Neural progenitor cell (in vitro differentiated cells): Measurements from ENCODE around the gene CRELD1. TPM values are rescaled to one million over a fixed set of nuclear protein-coding genes. Genes with fewer than 3 reads are reported as not detected.
"Not testable (repeated sequence)": the region's sequence is repeated elsewhere in the genome, so short reads cannot be mapped to it uniquely, and the experiment has no call there.

Experiments
- DNase-seq: peaks from one replicate; pipeline ENCODE4 v3.0.0-alpha.2; 2016; ENCODE audit warnings: low spot score
- H2AFZ ChIP-seq: fragments of 200-600 bp; sonication (generic); replicated peaks from 2 replicates; pipeline ENCODE4 v1.6.1; 2016; ENCODE audit warnings: antibody characterized with exemption
- H3F3A ChIP-seq: fragments of 200-600 bp; sonication (generic); 2 replicates; pipeline ENCODE4 v1.6.1; 2016; ENCODE audit warnings: antibody characterized with exemption, low read depth
- H3K27ac ChIP-seq: fragments of 200-600 bp; sonication (generic); 2 replicates; pipeline ENCODE4 v1.5.1; 2016; ENCODE audit warnings: mild to moderate bottlenecking
- H3K27me3 ChIP-seq: fragments of 200-600 bp; sonication (generic); 2 replicates; pipeline ENCODE4 v1.6.1; 2016; ENCODE audit warnings: mild to moderate bottlenecking, moderate library complexity
- H3K36me3 ChIP-seq: fragments of 200-600 bp; sonication (generic); 2 replicates; pipeline ENCODE4 v1.5.1; 2016
- H3K4me1 ChIP-seq: fragments of 200-600 bp; sonication (generic); 2 replicates; pipeline ENCODE4 v1.6.1; 2016; ENCODE audit warnings: mixed run types
- H3K4me2 ChIP-seq: fragments of 200-600 bp; sonication (generic); 2 replicates; pipeline ENCODE4 v1.6.1; 2016
- H3K4me3 ChIP-seq: fragments of 200-600 bp; sonication (generic); 2 replicates; pipeline ENCODE4 v1.5.1; 2016
- H3K79me2 ChIP-seq: fragments of 200-600 bp; sonication (generic); 2 replicates; pipeline ENCODE4 v1.6.1; 2016; ENCODE audit warnings: low read depth
- H3K9ac ChIP-seq: fragments of 200-600 bp; sonication (generic); 2 replicates; pipeline ENCODE4 v1.6.1; 2016
- H3K9me3 ChIP-seq: fragments of 200-600 bp; sonication (generic); 2 replicates; pipeline ENCODE4 v1.5.1; 2016; ENCODE audit warnings: low read depth
- H4K20me1 ChIP-seq: fragments of 200-600 bp; sonication (generic); 2 replicates; pipeline ENCODE4 v1.6.1; 2016; ENCODE audit warnings: low read depth
- H3K27ac Mint-ChIP-seq: 3 replicates; pipeline ENCODE4 v1.8.0; 2021; ENCODE audit warnings: mixed read lengths
- H3K27me3 Mint-ChIP-seq: 2 replicates; pipeline ENCODE4 v1.8.0; 2022; ENCODE audit warnings: low read depth, mild to moderate bottlenecking, inconsistent platforms, moderate library complexity, mixed read lengths; ENCODE audit not compliant: insufficient read depth
- H3K36me3 Mint-ChIP-seq: 3 replicates; pipeline ENCODE4 v1.8.0; 2021; ENCODE audit warnings: mixed read lengths
- H3K4me1 Mint-ChIP-seq: 3 replicates; pipeline ENCODE4 v1.8.0; 2021; ENCODE audit warnings: mixed read lengths
- H3K4me3 Mint-ChIP-seq: 3 replicates; pipeline ENCODE4 v1.8.0; 2021; ENCODE audit warnings: mild to moderate bottlenecking, moderate library complexity, mixed read lengths
- H3K9me3 Mint-ChIP-seq: 3 replicates; pipeline ENCODE4 v1.8.0; 2020; ENCODE audit warnings: mixed read lengths
- CTCF ChIP-seq: fragments of 200-600 bp; sonication (generic); IDR thresholded peaks from 2 replicates; pipeline ENCODE4 v1.5.1; 2017; ENCODE audit warnings: antibody characterized with exemption, mild to moderate bottlenecking
- EZH2 ChIP-seq: fragments of 200-600 bp; sonication (generic); IDR thresholded peaks from 2 replicates; pipeline ENCODE4 v1.6.1; 2017; ENCODE audit warnings: antibody characterized with exemption, mild to moderate bottlenecking, moderate library complexity
- EZH2phosphoT487 ChIP-seq: fragments of 200-600 bp; sonication (generic); IDR thresholded peaks from 2 replicates; pipeline ENCODE4 v1.6.1; 2017; ENCODE audit warnings: antibody characterized with exemption
- total RNA-seq: library from RNA; depleted of rRNA; stranded (reverse); fragments of >200 nt; gene quantifications from 2 replicates; pipeline ENCODE4 v1.2.3, GENCODE V29; 2015; ENCODE audit warnings: low replicate concordance

Gene CRELD1
- total RNA-seq, 1 donor from 2014 or later = 14.1 TPM

GRCh38 chr3:9890249-9891071 lies 43.2 kb upstream of the CRELD1 start, which contains the start of gene JAGN1:
TSS of gene JAGN1 (plus strand) at chr3:9890610. CDS start at chr3:9890723, 113 bp downstream.
- Histone ChIP-seq H3K4me2 (peak within 1 kb of the TSS; percentile 82), H3K9ac (peak within 1 kb of the TSS; percentile 97), H3K27ac (no peak within 1 kb of the TSS), H2AFZ (peak within 1 kb of the TSS; percentile 92), H3K4me1 (peaks cover 7% of the 10 kb centered on the region), H3K79me2 (peaks cover 38% of the 10 kb centered on the region), H3K4me3 (peak within 1 kb of the TSS; percentile 96), H4K20me1 (peaks cover 19% of the 10 kb centered on the region), H3K27me3 (no peaks in the 10 kb centered on the region), H3K36me3 (no peaks in the 10 kb centered on the region), H3F3A (peaks cover 8% of the 10 kb centered on the region), H3K9me3 (no peaks in the 10 kb centered on the region)
- peaks cover 25% of the 10 kb centered on the region for H3K36me3 Mint-ChIP-seq
- TF ChIP-seq CTCF (no peak), EZH2phosphoT487 (no peak), EZH2 (no peak)
- peaks cover 15% of the 10 kb centered on the region for H3K4me1 Mint-ChIP-seq
- H3K4me3 Mint-ChIP-seq = peak within 1 kb of the TSS; percentile 98
- peaks cover 7% of the 10 kb centered on the region for H3K27me3 Mint-ChIP-seq
- DNase-seq = peak; percentile 94
- H3K27ac Mint-ChIP-seq = peak within 1 kb of the TSS; percentile 91
- no peaks in the 10 kb centered on the region for H3K9me3 Mint-ChIP-seq

- H3K4me3 ChIP-seq = peak overlapping the region; percentile 96
- peak overlapping the region; percentile 97 for H3K9ac ChIP-seq
- DNase-seq = no peak
- Mint-ChIP-seq H3K4me3 (peak overlapping the region; percentile 98), H3K27me3 (peaks cover 4% of the 10 kb centered on the region), H3K36me3 (peaks cover 25% of the 10 kb centered on the region), H3K27ac (no peak overlapping the region), H3K9me3 (no peaks in the 10 kb centered on the region), H3K4me1 (peaks cover 15% of the 10 kb centered on the region)
- no peak overlapping the region for H3K27ac ChIP-seq
- TF ChIP-seq CTCF = no peak
- no peak for TF ChIP-seq EZH2
- TF ChIP-seq EZH2phosphoT487 = no peak
- peaks cover 19% of the 10 kb centered on the region for H4K20me1 ChIP-seq
- H3K4me2 ChIP-seq = peak overlapping the region; percentile 82
- H3K36me3 ChIP-seq = no peaks in the 10 kb centered on the region
- H3F3A ChIP-seq = peaks cover 8% of the 10 kb centered on the region
- H3K27me3 ChIP-seq = no peaks in the 10 kb centered on the region
- H3K4me1 ChIP-seq = peaks cover 7% of the 10 kb centered on the region
- peak overlapping the region; percentile 92 for H2AFZ ChIP-seq
- H3K9me3 ChIP-seq = no peaks in the 10 kb centered on the region
- H3K79me2 ChIP-seq = peaks cover 38% of the 10 kb centered on the region
Measured at GRCh38 chr3:9891072-9891622, 42.5 kb upstream of the CRELD1 start.

GRCh38 chr3:9893739-9894138 lies 39.9 kb upstream of the CRELD1 start:
- no peaks in the 10 kb centered on the region for H3K27me3 ChIP-seq
- H3K9ac ChIP-seq = no peak overlapping the region
- H3K27ac ChIP-seq = no peak overlapping the region
- H3K4me1 ChIP-seq = peaks cover 7% of the 10 kb centered on the region
- H3K27ac Mint-ChIP-seq = no peak overlapping the region
- no peaks in the 10 kb centered on the region for H3K36me3 ChIP-seq
- TF ChIP-seq EZH2phosphoT487 (no peak), EZH2 (no peak), CTCF (no peak)
- peaks cover 38% of the 10 kb centered on the region for H3K79me2 ChIP-seq
- H4K20me1 ChIP-seq = peaks cover 19% of the 10 kb centered on the region
- H3K9me3 ChIP-seq = no peaks in the 10 kb centered on the region
- no peaks in the 10 kb centered on the region for H3K9me3 Mint-ChIP-seq
- H3F3A ChIP-seq = peaks cover 14% of the 10 kb centered on the region
- H3K4me1 Mint-ChIP-seq = peaks cover 15% of the 10 kb centered on the region
- peaks cover 25% of the 10 kb centered on the region for H3K36me3 Mint-ChIP-seq
- no peak overlapping the region for H3K4me3 ChIP-seq
- DNase-seq = no peak
- H3K27me3 Mint-ChIP-seq = peaks cover 4% of the 10 kb centered on the region
- no peak overlapping the region for H3K4me3 Mint-ChIP-seq
- H2AFZ ChIP-seq = no peak overlapping the region
- H3K4me2 ChIP-seq = no peak overlapping the region

GRCh38 chr3:9895715-9896114 lies 37.9 kb upstream of the CRELD1 start:
- not testable (repeated sequence) for H3K27me3 ChIP-seq, H3K27me3 Mint-ChIP-seq, DNase-seq, H3K9me3 ChIP-seq, H3K27ac Mint-ChIP-seq, H3K4me2 ChIP-seq, H2AFZ ChIP-seq, H3K4me3 Mint-ChIP-seq, H3K4me1 ChIP-seq, H3K4me3 ChIP-seq, H3K36me3 ChIP-seq, H3K27ac ChIP-seq, H3K9me3 Mint-ChIP-seq, H3K9ac ChIP-seq
- H3K36me3 Mint-ChIP-seq = peaks cover 25% of the 10 kb centered on the region
- H3K4me1 Mint-ChIP-seq = peaks cover 12% of the 10 kb centered on the region
- Histone ChIP-seq H3K79me2 (peaks cover 36% of the 10 kb centered on the region), H4K20me1 (peaks cover 19% of the 10 kb centered on the region), H3F3A (peaks cover 10% of the 10 kb centered on the region)

- peaks cover 15% of the 10 kb centered on the region for H4K20me1 ChIP-seq
- H3K36me3 Mint-ChIP-seq = peaks cover 25% of the 10 kb centered on the region
- not testable (repeated sequence) for H3K4me1 Mint-ChIP-seq, H3K4me3 Mint-ChIP-seq, H3K36me3 ChIP-seq, H3K9me3 Mint-ChIP-seq, H3K9me3 ChIP-seq, H3K4me3 ChIP-seq, H3K9ac ChIP-seq, H3K27me3 Mint-ChIP-seq, H2AFZ ChIP-seq, DNase-seq, H3K27ac ChIP-seq, H3K27ac Mint-ChIP-seq, H3K27me3 ChIP-seq, H3K4me2 ChIP-seq, H3K4me1 ChIP-seq
- H3F3A ChIP-seq = peaks cover 10% of the 10 kb centered on the region
- peaks cover 24% of the 10 kb centered on the region for H3K79me2 ChIP-seq
Measured at GRCh38 chr3:9896755-9897407, 36.8 kb upstream of the CRELD1 start.
